HL-60 (cell line): Measurements from ENCODE around the gene TUBB4A.

ENCODE experiments used
- DNase-seq, 2 experiments: peaks; one replicate each; pipeline ENCODE4 v3.0.0-alpha.2; 2010 to 2020; ENCODE audit warnings: low read depth in 1 of 2, low spot score in 1 of 2
- H3K27ac ChIP-seq: fragments of 250-450 bp; sonication (Bioruptor Pico); replicated peaks from 2 replicates; pipeline ENCODE4 v1.5.1; 2020; ENCODE audit warnings: mild to moderate bottlenecking, moderate library complexity
- H3K27me3 ChIP-seq: fragments of 250-450 bp; sonication (Bioruptor Pico); 2 replicates; pipeline ENCODE4 v1.5.1; 2021; ENCODE audit warnings: mild to moderate bottlenecking, moderate library complexity; ENCODE audit not compliant: insufficient read depth, poor library complexity, severe bottlenecking
- H3K4me3 ChIP-seq: replicated peaks from 2 replicates; pipeline ENCODE4 v1.5.1; 2011; ENCODE audit warnings: mild to moderate bottlenecking, control low read depth, low read length; ENCODE audit not compliant: insufficient read depth
- CTCF ChIP-seq: IDR thresholded peaks from one replicate; pipeline ENCODE4 v1.5.1; 2011; ENCODE audit warnings: low read length, control low read depth, inconsistent platforms; ENCODE audit not compliant: insufficient read depth
- GABPA ChIP-seq: IDR thresholded peaks from 2 replicates; pipeline ENCODE4 v1.6.1; 2012; ENCODE audit warnings: low read depth
- POLR2AphosphoS5 ChIP-seq: IDR thresholded peaks from 2 replicates; pipeline ENCODE4 v1.6.1; 2012; ENCODE audit warnings: low read depth
- REST ChIP-seq: IDR thresholded peaks from 2 replicates; pipeline ENCODE4 v1.6.1; 2012; ENCODE audit warnings: low read depth; ENCODE audit not compliant: insufficient replicate concordance
- SPI1 ChIP-seq: IDR thresholded peaks from 2 replicates; pipeline ENCODE4 v1.6.1; 2012; ENCODE audit warnings: low read depth, mild to moderate bottlenecking, borderline replicate concordance

The TUBB4A gene

GRCh38 chr19:6494438-6495036 lies 7.6 kb downstream of the TUBB4A start:
- Histone ChIP-seq H3K27me3 (no peaks in the 10 kb centered on the region), H3K4me3 (no peak overlapping the region), H3K27ac (no peak overlapping the region)
- TF ChIP-seq SPI1 (no peak), POLR2AphosphoS5 (no peak), CTCF (no peak), REST (no peak), GABPA (no peak)
- no peak for DNase-seq

- no peak overlapping the region for H3K27ac ChIP-seq
- H3K27me3 ChIP-seq, result no peaks in the 10 kb centered on the region
- no peak for DNase-seq
- no peak for TF ChIP-seq POLR2AphosphoS5
- TF ChIP-seq GABPA, result no peak
- TF ChIP-seq CTCF, result no peak
- no peak for TF ChIP-seq REST
- no peak for TF ChIP-seq SPI1
- no peak overlapping the region for H3K4me3 ChIP-seq
These were observed 10.1 kb downstream of the TUBB4A start for GRCh38 chr19:6491802-6492592.

GRCh38 chr19:6490134-6490533 lies 12.0 kb downstream of the TUBB4A start:
- DNase-seq, result no peak
- Histone ChIP-seq H3K27ac (no peak overlapping the region), H3K4me3 (no peak overlapping the region), H3K27me3 (no peaks in the 10 kb centered on the region)
- TF ChIP-seq CTCF, result no peak
- no peak for TF ChIP-seq REST
- TF ChIP-seq SPI1, result no peak
- TF ChIP-seq GABPA, result no peak
- no peak for TF ChIP-seq POLR2AphosphoS5
